ENCODE results near the gene SEMA6C. TPM values are rescaled to one million over a fixed set of nuclear protein-coding genes. Genes with fewer than 3 reads are reported as not detected.

SEMA6C gene
- total and polyA plus RNA-seq, 4 donors: 2.5 to 28.8 (median 16.7) TPM

- no peak overlapping the region for H3K27ac ChIP-seq (ENCODE audit: low read depth in 1 of 2, low read length in 2 of 2)
- no peaks in the 10 kb centered on the region for H3K27me3 ChIP-seq (ENCODE audit: control insufficient read depth in 1 of 2, insufficient read depth in 2 of 2, low read length in 1 of 2)
- H3K36me3 ChIP-seq (ENCODE audit: control insufficient read depth in 1 of 2, insufficient read depth in 2 of 2, low read length in 1 of 2): no peaks in the 10 kb centered on the region
- DNase-seq (peak in 1 of 2 donors; percentile 65), ATAC-seq (ENCODE audit: low FRiP score) (no peak)
- WGBS, 2 donors: 95 to 98% methylated on average over 7 of the region's 7 CpGs
- no peaks in the 10 kb centered on the region for H3K4me1 ChIP-seq (ENCODE audit: control insufficient read depth in 1 of 2, insufficient read depth in 2 of 2, low read length in 2 of 2)
- no peaks in the 10 kb centered on the region for H3K9me3 ChIP-seq (ENCODE audit: control insufficient read depth, low read length)
- no peak overlapping the region for H3K4me3 ChIP-seq (ENCODE audit: low read length in 2 of 2)
- intact Hi-C loops (cut with DNase I): no loop called here
Observed at GRCh38 chr1:151137789-151138188, 8.6 kb downstream of the SEMA6C start.

- no peak overlapping the region for H3K4me3 ChIP-seq (ENCODE audit: low read length in 2 of 2)
- intact Hi-C loops (cut with DNase I): no loop called here
- no peaks in the 10 kb centered on the region for H3K9me3 ChIP-seq (ENCODE audit: control insufficient read depth, low read length)
- ATAC-seq (ENCODE audit: low FRiP score): no peak
- H3K27me3 ChIP-seq (ENCODE audit: control insufficient read depth in 1 of 2, insufficient read depth in 2 of 2, low read length in 1 of 2): no peaks in the 10 kb centered on the region
- DNase-seq: peak in 1 of 2 donors; percentile 51
- no peak overlapping the region for H3K27ac ChIP-seq (ENCODE audit: low read depth in 1 of 2, low read length in 2 of 2)
- WGBS, 2 donors: 88 to 95% methylated on average over 12 of the region's 12 CpGs
- no peaks in the 10 kb centered on the region for H3K4me1 ChIP-seq (ENCODE audit: control insufficient read depth in 1 of 2, insufficient read depth in 2 of 2, low read length in 2 of 2)
- H3K36me3 ChIP-seq (ENCODE audit: control insufficient read depth in 1 of 2, insufficient read depth in 2 of 2, low read length in 1 of 2): no peaks in the 10 kb centered on the region
Observed at GRCh38 chr1:151135433-151136385, 10.7 kb downstream of the SEMA6C start.

DNA sequence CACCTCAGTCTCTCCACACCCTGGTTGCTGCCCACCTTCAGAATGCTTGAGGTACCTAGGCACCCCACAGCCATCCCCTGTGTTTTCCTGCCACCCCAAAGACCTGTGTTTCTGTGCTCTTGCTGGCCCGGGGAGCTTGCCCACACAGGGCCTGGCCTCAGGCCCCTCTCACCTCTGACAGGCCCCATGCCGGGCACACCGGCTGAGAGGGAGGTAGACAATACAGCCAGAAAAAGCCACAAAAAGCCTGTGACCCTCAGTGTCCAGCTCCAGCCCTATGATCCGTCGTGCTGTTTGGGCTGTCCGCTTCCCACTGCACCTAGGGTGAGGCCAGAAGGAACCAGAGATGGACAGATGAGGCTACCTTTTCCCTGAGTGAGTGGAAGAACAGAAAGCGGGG, 11.4 kb downstream of the SEMA6C start:
- ATAC-seq (ENCODE audit: low FRiP score): no peak
- WGBS, 2 donors: 94 to 95% methylated on average over 7 of the region's 7 CpGs
- Histone ChIP-seq H3K9me3 (ENCODE audit: control insufficient read depth, low read length) (no peaks in the 10 kb centered on the region), H3K4me3 (ENCODE audit: low read length in 2 of 2) (no peak overlapping the region), H3K4me1 (ENCODE audit: control insufficient read depth in 1 of 2, insufficient read depth in 2 of 2, low read length in 2 of 2) (no peaks in the 10 kb centered on the region), H3K36me3 (ENCODE audit: control insufficient read depth in 1 of 2, insufficient read depth in 2 of 2, low read length in 1 of 2) (no peaks in the 10 kb centered on the region), H3K27me3 (ENCODE audit: control insufficient read depth in 1 of 2, insufficient read depth in 2 of 2, low read length in 1 of 2) (no peaks in the 10 kb centered on the region), H3K27ac (ENCODE audit: low read depth in 1 of 2, low read length in 2 of 2) (no peak overlapping the region)
- DNase-seq: peak in 1 of 2 donors; percentile 36
- intact Hi-C loops (cut with DNase I): no loop called here

- DNase-seq (peak in 1 of 2 donors; percentile 21), ATAC-seq (ENCODE audit: low FRiP score) (no peak)
- Histone ChIP-seq H3K27ac (ENCODE audit: low read depth in 1 of 2, low read length in 2 of 2) (no peak overlapping the region), H3K4me1 (ENCODE audit: control insufficient read depth in 1 of 2, insufficient read depth in 2 of 2, low read length in 2 of 2) (no peaks in the 10 kb centered on the region), H3K27me3 (ENCODE audit: control insufficient read depth in 1 of 2, insufficient read depth in 2 of 2, low read length in 1 of 2) (no peaks in the 10 kb centered on the region), H3K36me3 (ENCODE audit: control insufficient read depth in 1 of 2, insufficient read depth in 2 of 2, low read length in 1 of 2) (no peaks in the 10 kb centered on the region), H3K9me3 (ENCODE audit: control insufficient read depth, low read length) (no peaks in the 10 kb centered on the region), H3K4me3 (ENCODE audit: low read length in 2 of 2) (no peak overlapping the region)
- 67 to 72% methylated on average over 3 of the region's 3 CpGs for WGBS, 2 donors
- intact Hi-C loops (cut with DNase I): no loop called here
Observed at GRCh38 chr1:151134396-151134795, 12.0 kb downstream of the SEMA6C start.

- DNase-seq (peak in 1 of 2 donors; percentile 77), ATAC-seq (ENCODE audit: low FRiP score) (no peak)
- H3K4me3 ChIP-seq (ENCODE audit: low read length in 2 of 2): no peak overlapping the region
- H3K27ac ChIP-seq (ENCODE audit: low read depth in 1 of 2, low read length in 2 of 2): no peak overlapping the region
- intact Hi-C loops (cut with DNase I): no loop called here
- no peaks in the 10 kb centered on the region for H3K27me3 ChIP-seq (ENCODE audit: control insufficient read depth in 1 of 2, insufficient read depth in 2 of 2, low read length in 1 of 2)
- H3K4me1 ChIP-seq (ENCODE audit: control insufficient read depth in 1 of 2, insufficient read depth in 2 of 2, low read length in 2 of 2): no peaks in the 10 kb centered on the region
- H3K9me3 ChIP-seq (ENCODE audit: control insufficient read depth, low read length): no peaks in the 10 kb centered on the region
- no peaks in the 10 kb centered on the region for H3K36me3 ChIP-seq (ENCODE audit: control insufficient read depth in 1 of 2, insufficient read depth in 2 of 2, low read length in 1 of 2)
- 81 to 83% methylated on average over 52 to 65 of the region's 65 CpGs for WGBS, 2 donors
Observed at GRCh38 chr1:151133018-151133806, 13.2 kb downstream of the SEMA6C start.

DNA sequence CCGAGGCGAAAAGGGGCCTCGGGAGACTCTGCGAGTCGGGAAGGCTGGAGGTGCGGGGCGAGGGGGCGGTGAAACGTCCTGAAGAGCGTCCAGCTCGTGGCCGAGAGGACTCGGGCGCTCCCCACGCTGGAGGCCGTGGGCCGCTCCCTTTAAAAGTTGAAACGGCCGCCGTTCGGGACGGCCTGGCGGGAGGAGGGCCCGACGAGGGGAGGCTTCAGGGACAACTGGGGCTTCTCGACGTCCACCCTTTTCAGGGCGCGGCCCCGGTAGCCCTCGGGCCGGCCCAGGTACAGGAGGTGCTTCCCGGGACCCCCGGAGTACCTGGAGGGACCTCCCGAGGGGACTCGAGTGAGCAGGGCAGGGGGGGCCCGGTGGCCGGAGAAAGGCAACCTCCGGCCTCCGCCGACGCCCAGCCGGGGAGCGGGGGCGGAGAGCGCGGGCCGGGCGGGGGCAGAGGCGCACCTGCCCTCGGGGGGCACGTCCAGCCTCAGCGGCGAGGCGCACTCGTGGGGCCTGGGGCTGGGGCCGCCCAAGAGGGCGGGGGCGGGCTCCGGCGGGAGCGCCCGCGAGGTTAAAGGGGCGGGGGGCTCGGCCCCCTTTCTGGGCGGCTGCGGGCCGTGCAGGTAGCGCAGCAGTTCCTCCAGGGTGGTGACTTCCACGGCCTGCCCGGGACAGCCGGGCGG, 14.0 kb downstream of the SEMA6C start:
- Histone ChIP-seq H3K9me3 (ENCODE audit: control insufficient read depth, low read length) (no peaks in the 10 kb centered on the region), H3K4me3 (ENCODE audit: low read length in 2 of 2) (no peak overlapping the region), H3K4me1 (ENCODE audit: control insufficient read depth in 1 of 2, insufficient read depth in 2 of 2, low read length in 2 of 2) (no peaks in the 10 kb centered on the region), H3K27ac (ENCODE audit: low read depth in 1 of 2, low read length in 2 of 2) (no peak overlapping the region), H3K36me3 (ENCODE audit: control insufficient read depth in 1 of 2, insufficient read depth in 2 of 2, low read length in 1 of 2) (no peaks in the 10 kb centered on the region), H3K27me3 (ENCODE audit: control insufficient read depth in 1 of 2, insufficient read depth in 2 of 2, low read length in 1 of 2) (no peaks in the 10 kb centered on the region)
- ATAC-seq (ENCODE audit: low FRiP score): no peak
- WGBS, 2 donors: 69 to 81% methylated on average over 55 to 74 of the region's 74 CpGs
- intact Hi-C loops (cut with DNase I): no loop called here
- peak in 1 of 2 donors; percentile 50 for DNase-seq

- Histone ChIP-seq H3K36me3 (ENCODE audit: control insufficient read depth in 1 of 2, insufficient read depth in 2 of 2, low read length in 1 of 2) (no peaks in the 10 kb centered on the region), H3K4me1 (ENCODE audit: control insufficient read depth in 1 of 2, insufficient read depth in 2 of 2, low read length in 2 of 2) (no peaks in the 10 kb centered on the region), H3K27me3 (ENCODE audit: control insufficient read depth in 1 of 2, insufficient read depth in 2 of 2, low read length in 1 of 2) (no peaks in the 10 kb centered on the region), H3K9me3 (ENCODE audit: control insufficient read depth, low read length) (no peaks in the 10 kb centered on the region), H3K4me3 (ENCODE audit: low read length in 2 of 2) (no peak overlapping the region), H3K27ac (ENCODE audit: low read depth in 1 of 2, low read length in 2 of 2) (no peak overlapping the region)
- peak; percentile 51 to 83 for DNase-seq
- ATAC-seq (ENCODE audit: low FRiP score): peak; percentile 49
- intact Hi-C loops (cut with DNase I): no loop called here
- 23 to 35% methylated on average over 34 to 39 of the region's 39 CpGs for WGBS, 2 donors
Observed at GRCh38 chr1:151131701-151132334, 14.6 kb downstream of the SEMA6C start.

DNA sequence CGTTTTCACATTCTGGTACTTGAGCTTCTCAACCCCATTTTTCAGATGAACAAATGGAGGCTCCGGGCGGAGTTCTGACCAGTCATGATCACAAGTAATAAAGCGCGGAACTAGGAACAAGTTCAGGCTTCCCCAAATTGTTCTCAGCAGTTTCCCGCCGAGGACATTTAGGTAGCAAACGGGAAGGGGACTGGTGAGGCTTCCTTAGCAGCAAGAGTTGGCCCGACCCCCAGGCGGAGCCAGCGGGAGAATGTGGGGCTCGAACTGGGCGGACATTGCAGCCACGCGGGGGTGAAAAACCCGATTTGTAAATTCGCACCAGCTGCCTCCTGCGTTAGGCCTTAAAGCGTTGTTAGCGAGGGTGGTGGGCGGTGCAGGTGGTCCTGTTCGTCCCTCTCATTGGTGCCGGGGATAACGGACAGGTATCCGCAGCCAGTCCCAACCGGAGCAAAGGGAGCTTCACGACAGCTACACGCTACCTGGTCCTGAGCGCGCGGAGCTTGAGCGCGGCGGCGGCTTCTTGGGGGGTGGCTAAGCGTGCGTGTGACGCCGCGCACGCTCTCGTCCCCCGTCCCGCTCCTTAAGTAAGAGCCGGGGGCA, 15.3 kb downstream of the SEMA6C start:
- peak; percentile 88 for ATAC-seq (ENCODE audit: low FRiP score)
- Histone ChIP-seq H3K36me3 (ENCODE audit: control insufficient read depth in 1 of 2, insufficient read depth in 2 of 2, low read length in 1 of 2) (no peaks in the 10 kb centered on the region), H3K27me3 (ENCODE audit: control insufficient read depth in 1 of 2, insufficient read depth in 2 of 2, low read length in 1 of 2) (no peaks in the 10 kb centered on the region), H3K4me1 (ENCODE audit: control insufficient read depth in 1 of 2, insufficient read depth in 2 of 2, low read length in 2 of 2) (no peaks in the 10 kb centered on the region), H3K27ac (ENCODE audit: low read depth in 1 of 2, low read length in 2 of 2) (peak overlapping the region in 1 of 2 donors; percentile 14), H3K9me3 (ENCODE audit: control insufficient read depth, low read length) (no peaks in the 10 kb centered on the region), H3K4me3 (ENCODE audit: low read length in 2 of 2) (peak overlapping the region in 1 of 2 donors; percentile 1)
- intact Hi-C loops (cut with DNase I): no loop called here
- DNase-seq: peak; percentile 90 to 93
- 10 to 22% methylated on average over 45 of the region's 45 CpGs for WGBS, 2 donors
